ENCODE data around the gene NT5C1B.

The NT5C1B gene

GRCh38 chr2:18517386-18517785 lies 72.0 kb downstream of the NT5C1B start:
- Histone ChIP-seq H3K27me3 (ENCODE audit: insufficient read depth, poor library complexity, severe bottlenecking) (no peaks in the 10 kb centered on the region), H3K27ac (replicated peaks) (no peak overlapping the region), H3K4me3 (replicated peaks; ENCODE audit: insufficient read depth, low read length) (no peak overlapping the region)
- no peak for DNase-seq (ENCODE audit: low read depth in 1 of 2, low spot score in 1 of 2)
- TF ChIP-seq, protein P1, sequence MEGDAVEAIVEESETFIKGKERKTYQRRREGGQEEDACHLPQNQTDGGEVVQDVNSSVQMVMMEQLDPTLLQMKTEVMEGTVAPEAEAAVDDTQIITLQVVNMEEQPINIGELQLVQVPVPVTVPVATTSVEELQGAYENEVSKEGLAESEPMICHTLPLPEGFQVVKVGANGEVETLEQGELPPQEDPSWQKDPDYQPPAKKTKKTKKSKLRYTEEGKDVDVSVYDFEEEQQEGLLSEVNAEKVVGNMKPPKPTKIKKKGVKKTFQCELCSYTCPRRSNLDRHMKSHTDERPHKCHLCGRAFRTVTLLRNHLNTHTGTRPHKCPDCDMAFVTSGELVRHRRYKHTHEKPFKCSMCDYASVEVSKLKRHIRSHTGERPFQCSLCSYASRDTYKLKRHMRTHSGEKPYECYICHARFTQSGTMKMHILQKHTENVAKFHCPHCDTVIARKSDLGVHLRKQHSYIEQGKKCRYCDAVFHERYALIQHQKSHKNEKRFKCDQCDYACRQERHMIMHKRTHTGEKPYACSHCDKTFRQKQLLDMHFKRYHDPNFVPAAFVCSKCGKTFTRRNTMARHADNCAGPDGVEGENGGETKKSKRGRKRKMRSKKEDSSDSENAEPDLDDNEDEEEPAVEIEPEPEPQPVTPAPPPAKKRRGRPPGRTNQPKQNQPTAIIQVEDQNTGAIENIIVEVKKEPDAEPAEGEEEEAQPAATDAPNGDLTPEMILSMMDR (IDR thresholded peaks at IDR 0.05; ENCODE audit: insufficient read depth, low read length) = no peak
- TF ChIP-seq GABPA (IDR thresholded peaks at IDR 0.05; ENCODE audit: low read depth) = no peak
- no peak for TF ChIP-seq SPI1 (IDR thresholded peaks at IDR 0.05; ENCODE audit: borderline replicate concordance, low read depth)
- TF ChIP-seq, protein P2, sequence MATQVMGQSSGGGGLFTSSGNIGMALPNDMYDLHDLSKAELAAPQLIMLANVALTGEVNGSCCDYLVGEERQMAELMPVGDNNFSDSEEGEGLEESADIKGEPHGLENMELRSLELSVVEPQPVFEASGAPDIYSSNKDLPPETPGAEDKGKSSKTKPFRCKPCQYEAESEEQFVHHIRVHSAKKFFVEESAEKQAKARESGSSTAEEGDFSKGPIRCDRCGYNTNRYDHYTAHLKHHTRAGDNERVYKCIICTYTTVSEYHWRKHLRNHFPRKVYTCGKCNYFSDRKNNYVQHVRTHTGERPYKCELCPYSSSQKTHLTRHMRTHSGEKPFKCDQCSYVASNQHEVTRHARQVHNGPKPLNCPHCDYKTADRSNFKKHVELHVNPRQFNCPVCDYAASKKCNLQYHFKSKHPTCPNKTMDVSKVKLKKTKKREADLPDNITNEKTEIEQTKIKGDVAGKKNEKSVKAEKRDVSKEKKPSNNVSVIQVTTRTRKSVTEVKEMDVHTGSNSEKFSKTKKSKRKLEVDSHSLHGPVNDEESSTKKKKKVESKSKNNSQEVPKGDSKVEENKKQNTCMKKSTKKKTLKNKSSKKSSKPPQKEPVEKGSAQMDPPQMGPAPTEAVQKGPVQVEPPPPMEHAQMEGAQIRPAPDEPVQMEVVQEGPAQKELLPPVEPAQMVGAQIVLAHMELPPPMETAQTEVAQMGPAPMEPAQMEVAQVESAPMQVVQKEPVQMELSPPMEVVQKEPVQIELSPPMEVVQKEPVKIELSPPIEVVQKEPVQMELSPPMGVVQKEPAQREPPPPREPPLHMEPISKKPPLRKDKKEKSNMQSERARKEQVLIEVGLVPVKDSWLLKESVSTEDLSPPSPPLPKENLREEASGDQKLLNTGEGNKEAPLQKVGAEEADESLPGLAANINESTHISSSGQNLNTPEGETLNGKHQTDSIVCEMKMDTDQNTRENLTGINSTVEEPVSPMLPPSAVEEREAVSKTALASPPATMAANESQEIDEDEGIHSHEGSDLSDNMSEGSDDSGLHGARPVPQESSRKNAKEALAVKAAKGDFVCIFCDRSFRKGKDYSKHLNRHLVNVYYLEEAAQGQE (IDR thresholded peaks at IDR 0.05; ENCODE audit: insufficient replicate concordance, low read depth) = no peak
- no peak for TF ChIP-seq POLR2AphosphoS5 (IDR thresholded peaks at IDR 0.05; ENCODE audit: low read depth)

- DNase-seq (ENCODE audit: low read depth in 1 of 2, low spot score in 1 of 2) = no peak
- no peak overlapping the region for H3K4me3 ChIP-seq (replicated peaks; ENCODE audit: insufficient read depth, low read length)
- no peak overlapping the region for H3K27ac ChIP-seq (replicated peaks)
- TF ChIP-seq GABPA (IDR thresholded peaks at IDR 0.05; ENCODE audit: low read depth) (no peak), SPI1 (IDR thresholded peaks at IDR 0.05; ENCODE audit: borderline replicate concordance, low read depth) (no peak), POLR2AphosphoS5 (IDR thresholded peaks at IDR 0.05; ENCODE audit: low read depth) (no peak)
- TF ChIP-seq, protein P2 (IDR thresholded peaks at IDR 0.05; ENCODE audit: insufficient replicate concordance, low read depth) = no peak
- TF ChIP-seq, protein P1 (IDR thresholded peaks at IDR 0.05; ENCODE audit: insufficient read depth, low read length) = no peak
- H3K27me3 ChIP-seq (ENCODE audit: insufficient read depth, poor library complexity, severe bottlenecking) = no peaks in the 10 kb centered on the region
These were observed 73.3 kb downstream of the NT5C1B start for GRCh38 chr2:18516112-18516511.

DNA sequence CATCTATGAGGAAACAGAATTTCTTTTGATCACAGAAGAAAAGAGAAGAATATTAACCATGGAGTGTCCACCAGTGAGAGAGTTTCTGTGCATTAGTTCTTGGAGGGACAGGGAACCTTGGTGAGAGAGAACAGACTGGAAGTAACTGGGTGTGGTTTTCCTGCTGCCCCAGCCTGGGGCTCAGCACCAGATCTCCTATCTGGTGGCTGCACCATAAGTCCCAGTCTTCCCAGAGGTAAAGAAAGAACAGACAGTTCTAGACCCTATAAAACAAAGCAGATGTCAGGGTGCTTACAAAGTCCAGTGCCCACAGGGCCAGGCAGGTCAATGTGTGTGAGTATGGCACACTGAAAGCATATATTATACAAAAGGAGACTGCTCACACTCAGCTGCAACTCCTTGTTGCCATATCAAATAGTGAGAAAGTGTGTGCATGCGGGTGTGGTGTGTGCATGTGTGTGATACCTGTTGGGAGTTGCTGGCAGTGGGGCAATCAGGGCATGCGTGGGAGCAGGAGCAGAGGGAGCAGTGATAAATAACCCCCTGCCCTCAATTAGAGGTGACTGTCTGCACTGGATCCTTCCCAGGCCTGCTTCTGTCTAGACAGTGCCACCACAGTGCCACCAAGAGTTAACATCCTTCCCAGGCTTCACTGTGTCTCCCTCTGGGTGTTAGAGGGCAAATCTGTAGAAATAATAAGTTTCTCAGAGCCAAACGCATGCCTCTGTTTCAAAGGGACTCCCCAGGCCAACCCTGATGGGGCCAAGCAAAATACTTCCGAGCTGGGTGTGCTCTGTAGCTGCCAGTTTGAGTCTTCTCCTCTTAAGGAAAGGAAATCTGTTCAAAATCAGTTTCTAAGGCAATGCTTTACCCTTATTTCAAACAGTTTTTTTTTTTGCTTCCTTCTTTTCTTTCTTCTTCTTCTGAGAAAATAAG lies 74.6 kb downstream of the NT5C1B start:
- no peak for DNase-seq (ENCODE audit: low read depth in 1 of 2, low spot score in 1 of 2)
- TF ChIP-seq SPI1 (IDR thresholded peaks at IDR 0.05; ENCODE audit: borderline replicate concordance, low read depth) (no peak), GABPA (IDR thresholded peaks at IDR 0.05; ENCODE audit: low read depth) (no peak)
- TF ChIP-seq, protein P2 (IDR thresholded peaks at IDR 0.05; ENCODE audit: insufficient replicate concordance, low read depth) = no peak
- no peak overlapping the region for H3K4me3 ChIP-seq (replicated peaks; ENCODE audit: insufficient read depth, low read length)
- no peak overlapping the region for H3K27ac ChIP-seq (replicated peaks)
- H3K27me3 ChIP-seq (ENCODE audit: insufficient read depth, poor library complexity, severe bottlenecking) = no peaks in the 10 kb centered on the region
